Midbrain (tissue), 1 donor: ENCODE results near the gene COG5.

ENCODE experiments used
- DNase-seq: peaks from one replicate; lab custom pipeline; 2025; lab: John Stamatoyannopoulos, UW

Gene COG5

GRCh38 chr7:107330478-107330877 is 233.2 kb downstream of the COG5 start:
- no peak for DNase-seq

GRCh38 chr7:107327986-107328569 is 235.6 kb downstream of the COG5 start:
- DNase-seq: no peak

- DNase-seq: no peak
Observed at GRCh38 chr7:107326061-107326460, 237.7 kb downstream of the COG5 start.

GRCh38 chr7:107322015-107322414 is 241.7 kb downstream of the COG5 start:
- DNase-seq: no peak

- no peak for DNase-seq
Observed at GRCh38 chr7:107321611-107322010, 242.1 kb downstream of the COG5 start.

GRCh38 chr7:107319724-107320228 is 243.9 kb downstream of the COG5 start:
- DNase-seq: no peak

- no peak for DNase-seq
Observed at GRCh38 chr7:107318523-107319160, 245.1 kb downstream of the COG5 start.

GRCh38 chr7:107315716-107316220 is 248.0 kb downstream of the COG5 start:
- no peak for DNase-seq

- no peak for DNase-seq
Observed at GRCh38 chr7:107313355-107313754, 250.4 kb downstream of the COG5 start.

- DNase-seq: no peak
Observed at GRCh38 chr7:107312418-107312817, 251.3 kb downstream of the COG5 start.

GRCh38 chr7:107309296-107309695 is 254.4 kb downstream of the COG5 start:
- DNase-seq: no peak

GRCh38 chr7:107304636-107305035 is 259.1 kb downstream of the COG5 start:
- no peak for DNase-seq

GRCh38 chr7:107304063-107304462 is 259.7 kb downstream of the COG5 start:
- DNase-seq: no peak

GRCh38 chr7:107302250-107302847 is 261.4 kb downstream of the COG5 start:
- no peak for DNase-seq

GRCh38 chr7:107294182-107294581 is 269.5 kb downstream of the COG5 start:
- no peak for DNase-seq

- no peak for DNase-seq
Observed at GRCh38 chr7:107292591-107292990, 271.1 kb downstream of the COG5 start.

GRCh38 chr7:107291434-107291833 is 272.3 kb downstream of the COG5 start:
- DNase-seq: no peak

- peak; percentile 43 for DNase-seq
Observed at GRCh38 chr7:107286751-107287621, 276.7 kb downstream of the COG5 start.

- DNase-seq: no peak
Observed at GRCh38 chr7:107284911-107285479, 278.7 kb downstream of the COG5 start.

GRCh38 chr7:107277331-107277730 is 286.4 kb downstream of the COG5 start:
- no peak for DNase-seq

GRCh38 chr7:107276220-107276827 is 287.4 kb downstream of the COG5 start:
- no peak for DNase-seq
